Spleen (tissue), 7 donors: ENCODE measurements around the gene CEBPG.

Experiments used
- CTCF ChIP-seq, 11 experiments: fragments of 200-600 bp in 7 of 11; fragments of 450-650 bp in 4 of 11; sonication (generic) in 4 of 11; IDR thresholded peaks in 8 of 11; conservative IDR thresholded peaks in 3 of 11; 1 replicate in 7 of 11; 2 replicates in 4 of 11; pipeline versions ENCODE4 v1.4.0 to v1.8.0; 2016 to 2021; ENCODE audit warnings: antibody characterized with exemption in 11 of 11, inconsistent platforms in 4 of 11, mild to moderate bottlenecking in 1 of 11
- POLR2A ChIP-seq, 3 donors: fragments of 450-650 bp; IDR thresholded peaks; one replicate each; pipeline ENCODE4 v1.5.1; 2017; ENCODE audit warnings: antibody characterized with exemption in 3 of 3, mild to moderate bottlenecking in 1 of 3
- POLR2AphosphoS5 ChIP-seq, 3 donors: sonication (generic); formaldehyde crosslinking; IDR thresholded peaks; one replicate each; pipeline ENCODE4 v1.5.1; 2017; ENCODE audit warnings: antibody characterized with exemption in 3 of 3
- donor health status: DM: no; HTN: no; CAD: no; lungs with moderate emphysema.
- donor health status: DM: no; HTN: no; CAD: no.
- donor health status: DM: no; HTN: no; CAD: no.

DNA sequence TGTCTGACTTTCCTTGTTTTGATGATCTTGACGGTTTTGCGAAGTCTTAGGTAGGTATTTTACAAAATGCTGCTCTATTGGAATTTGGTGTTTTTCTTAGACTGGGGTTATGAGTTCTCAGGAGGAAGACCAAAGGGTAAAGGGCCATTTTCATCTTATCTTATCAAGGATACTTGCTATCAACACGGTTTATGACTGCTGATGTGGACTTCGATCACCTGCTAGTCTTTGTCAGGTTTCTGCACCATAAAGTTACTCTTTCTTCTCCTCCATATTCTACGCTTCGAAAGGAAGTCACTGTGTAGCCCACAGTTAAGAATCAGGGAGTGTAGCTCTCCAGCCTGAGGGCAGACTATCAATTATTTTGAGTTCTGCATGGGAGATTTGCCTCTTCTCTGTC, 7.4 kb upstream of the CEBPG start:
- TF ChIP-seq CTCF (IDR thresholded peaks at IDR 0.05 in 8 of 11, conservative IDR thresholded peaks at IDR 0.05 in 3 of 11) (no peak), POLR2A (IDR thresholded peaks at IDR 0.05) (no peak), POLR2AphosphoS5 (IDR thresholded peaks at IDR 0.05) (no peak)
